HEK293T (cell line): Measurements from ENCODE around the gene PSMB3.
A peak's percentile ranks its signal among the peaks of the same experiment; 100 is the strongest.

Experiments
- CTCF ChIA-PET: fragments of 350-600 bp; formaldehyde crosslinking; extraction: SDS; loops from one replicate; lab custom pipeline; 2021; ENCODE audit warnings: antibody characterized with exemption, inconsistent platforms; lab: Yijun Ruan, JAX
- POLR2A ChIA-PET: fragments of 350-600 bp; formaldehyde crosslinking; extraction: SDS; loops from one replicate; lab custom pipeline; 2020; ENCODE audit warnings: antibody characterized with exemption, inconsistent platforms; lab: Yijun Ruan, JAX
- DNase-seq: peaks from one replicate; pipeline ENCODE4 v3.0.0; 2012; ENCODE audit warnings: mixed read lengths; ENCODE audit errors: extremely low spot score
- ARNT ChIP-seq: fragments of 450-650 bp; IDR thresholded peaks from 2 replicates; pipeline ENCODE4 v1.6.1; 2017; ENCODE audit warnings: mild to moderate bottlenecking
- BHLHE40 ChIP-seq: fragments of 450-650 bp; IDR thresholded peaks from 2 replicates; pipeline ENCODE4 v1.6.1; 2016; ENCODE audit warnings: mild to moderate bottlenecking, moderate library complexity, borderline replicate concordance
- CTBP1 ChIP-seq: fragments of 450-650 bp; IDR thresholded peaks from 2 replicates; pipeline ENCODE4 v1.6.1; 2016; ENCODE audit warnings: borderline replicate concordance
- ELF4 ChIP-seq: fragments of 450-650 bp; IDR thresholded peaks from 2 replicates; pipeline ENCODE4 v1.6.1; 2017; ENCODE audit warnings: antibody characterized with exemption
- FOXA1 ChIP-seq: fragments of 450-650 bp; IDR thresholded peaks from 2 replicates; pipeline ENCODE4 v1.6.1; 2016; ENCODE audit warnings: mild to moderate bottlenecking
- FOXK2 ChIP-seq: fragments of 450-650 bp; IDR thresholded peaks from 2 replicates; pipeline ENCODE4 v1.6.1; 2016; ENCODE audit warnings: mild to moderate bottlenecking
- FOXM1 ChIP-seq: fragments of 450-650 bp; IDR thresholded peaks from 2 replicates; pipeline ENCODE4 v1.6.1; 2017; ENCODE audit warnings: mild to moderate bottlenecking, borderline replicate concordance
- HDGF ChIP-seq: fragments of 450-650 bp; IDR thresholded peaks from 2 replicates; pipeline ENCODE4 v1.6.1; 2017; ENCODE audit warnings: antibody characterized with exemption, borderline replicate concordance
- L3MBTL2 ChIP-seq: fragments of 450-650 bp; conservative IDR thresholded peaks from 2 replicates; pipeline ENCODE4 v1.6.1; 2016; ENCODE audit warnings: mild to moderate bottlenecking
- LEF1 ChIP-seq: fragments of 450-650 bp; IDR thresholded peaks from 2 replicates; pipeline ENCODE4 v1.6.1; 2017; ENCODE audit warnings: mild to moderate bottlenecking, borderline replicate concordance
- NFRKB ChIP-seq: fragments of 450-650 bp; IDR thresholded peaks from 2 replicates; pipeline ENCODE4 v1.6.1; 2016; ENCODE audit warnings: mild to moderate bottlenecking, moderate library complexity
- PKNOX1 ChIP-seq: fragments of 450-650 bp; IDR thresholded peaks from 2 replicates; pipeline ENCODE4 v1.6.1; 2016
- SP1 ChIP-seq: fragments of 450-650 bp; IDR thresholded peaks from 2 replicates; pipeline ENCODE4 v1.6.1; 2017
- SUZ12 ChIP-seq: fragments of 450-650 bp; IDR thresholded peaks from 2 replicates; pipeline ENCODE4 v1.6.1; 2016; ENCODE audit warnings: mild to moderate bottlenecking
- TARDBP ChIP-seq: fragments of 450-650 bp; IDR thresholded peaks from 2 replicates; pipeline ENCODE4 v1.6.1; 2016
- ZNF384 ChIP-seq: fragments of 450-650 bp; IDR thresholded peaks from 2 replicates; pipeline ENCODE4 v1.6.1; 2016

The PSMB3 gene

GRCh38 chr17:38728290-38728831, 24.2 kb upstream of the PSMB3 start:
- TF ChIP-seq ARNT (no peak), ELF4 (no peak), BHLHE40 (no peak), FOXK2 (no peak), FOXA1 (no peak), L3MBTL2 (no peak)
- no peak for DNase-seq
- ChIA-PET CTCF (interaction anchor here (1.4 kb wide), 2 partner anchors 22 to 51 kb away, joined by 3 to 6 read pairs; no protein-coding TSS in a partner anchor), POLR2A (interaction anchor here (1.0 to 2.7 kb wide), 8 partner anchors 10 to 125 kb away, joined by 3 to 9 read pairs (median 5); partner anchors contain the start of genes MLLT6, PSMB3 and RPL23)

GRCh38 chr17:38729368-38729885, 23.1 kb upstream of the PSMB3 start:
- TF ChIP-seq ARNT: no peak
- TF ChIP-seq FOXA1: no peak
- TF ChIP-seq ELF4: no peak
- TF ChIP-seq SP1: no peak
- no peak for TF ChIP-seq LEF1
- no peak for TF ChIP-seq TARDBP
- no peak for TF ChIP-seq L3MBTL2
- TF ChIP-seq FOXK2: no peak
- ChIA-PET POLR2A (interaction anchor here (1.2 to 2.7 kb wide), 3 partner anchors 23 to 124 kb away, joined by 5 to 9 read pairs (median 5); partner anchors contain the start of genes MLLT6 and RPL23), CTCF (interaction anchor here (0.6 to 1.4 kb wide), 2 partner anchors 19 to 52 kb away, joined by 3 to 6 read pairs; partner anchors contain the start of gene PCGF2)
- no peak for DNase-seq

GRCh38 chr17:38729886-38730525, 22.5 kb upstream of the PSMB3 start, which contains the start of gene CISD3:
Gene CISD3 (plus strand): TSS chr17:38730341. CDS start chr17:38730359, 18 bp downstream.
- CTCF ChIA-PET: interaction anchor here (1.0 to 1.3 kb wide), 2 partner anchors 15 to 195 kb away, joined by 3 read pairs; no protein-coding TSS in a partner anchor
- POLR2A ChIA-PET: interaction anchor here (0.6 to 2.7 kb wide), 5 partner anchors 12 to 40 kb away, joined by 3 to 19 read pairs (median 6); no protein-coding TSS in a partner anchor
- TF ChIP-seq NFRKB (no peak), ZNF384 (no peak), FOXM1 (no peak), LEF1 (no peak), TARDBP (no peak), PKNOX1 (no peak), BHLHE40 (no peak), HDGF (no peak), SUZ12 (no peak), FOXK2 (no peak), SP1 (no peak), FOXA1 (no peak), L3MBTL2 (no peak), ARNT (no peak), CTBP1 (no peak), ELF4 (no peak)
- DNase-seq: peak; percentile 78

- TF ChIP-seq TARDBP (no peak), SP1 (no peak), CTBP1 (no peak), FOXA1 (no peak), FOXM1 (no peak), ARNT (no peak), LEF1 (no peak), PKNOX1 (no peak), NFRKB (no peak), HDGF (no peak), SUZ12 (no peak), FOXK2 (no peak), ELF4 (no peak), BHLHE40 (no peak), ZNF384 (no peak), L3MBTL2 (no peak)
- no peak for DNase-seq
- ChIA-PET CTCF (interaction anchor here (0.7 to 1.3 kb wide), 4 partner anchors 12 to 196 kb away, joined by 3 read pairs; no protein-coding TSS in a partner anchor), POLR2A (interaction anchor here (0.6 to 3.5 kb wide), 13 partner anchors 13 to 53 kb away, joined by 3 to 19 read pairs (median 4); partner anchors contain the start of gene PSMB3)
Observed at GRCh38 chr17:38730526-38731379, 21.8 kb upstream of the PSMB3 start.

GRCh38 chr17:38731526-38732294, 20.8 kb upstream of the PSMB3 start:
- ChIA-PET POLR2A (interaction anchor here (0.8 to 3.5 kb wide), 9 partner anchors 13 to 54 kb away, joined by 3 to 19 read pairs (median 5); partner anchors contain the start of gene PSMB3), CTCF (interaction anchor here (0.9 kb wide), 1 partner anchor 62 kb away, joined by 3 read pairs; no protein-coding TSS in a partner anchor)
- no peak for TF ChIP-seq FOXM1
- no peak for TF ChIP-seq ZNF384
- TF ChIP-seq PKNOX1: no peak
- no peak for TF ChIP-seq NFRKB
- TF ChIP-seq BHLHE40: no peak
- TF ChIP-seq HDGF: no peak
- TF ChIP-seq SP1: no peak
- no peak for DNase-seq
